RWPE2 (cell line): Measurements from ENCODE around the gene UBN2.
A peak's percentile ranks its signal among the peaks of the same experiment; 100 is the strongest.

Experiments used
- ATAC-seq: fragments of 200-7000 bp; cut with Tn5 transposase; 3 replicates; pipeline ENCODE4 v1.9.1; 2021; ENCODE audit warnings: low read depth
- DNase-seq: peaks from one replicate; pipeline ENCODE4 v3.0.0-alpha.2; 2020; ENCODE audit warnings: low spot score
- H3K27ac ChIP-seq: fragments of 450-650 bp; 2 replicates; pipeline ENCODE4 v1.5.1; 2017; ENCODE audit warnings: mild to moderate bottlenecking; ENCODE audit not compliant: poor library complexity, severe bottlenecking
- H3K27me3 ChIP-seq: fragments of 250-450 bp; sonication (Bioruptor Pico); 2 replicates; pipeline ENCODE4 v1.5.1; 2021; ENCODE audit warnings: mild to moderate bottlenecking, moderate library complexity; ENCODE audit not compliant: insufficient read depth, poor library complexity, severe bottlenecking
- H3K36me3 ChIP-seq: fragments of 250-450 bp; sonication (Bioruptor Pico); 2 replicates; pipeline ENCODE4 v1.5.1; 2020; ENCODE audit warnings: low read depth, mild to moderate bottlenecking, moderate library complexity
- H3K4me1 ChIP-seq: fragments of 250-450 bp; sonication (Bioruptor Pico); 2 replicates; pipeline ENCODE4 v1.5.1; 2021; ENCODE audit warnings: mild to moderate bottlenecking, moderate library complexity; ENCODE audit not compliant: insufficient read depth, poor library complexity, severe bottlenecking
- H3K4me3 ChIP-seq: fragments of 250-450 bp; sonication (Bioruptor Pico); 2 replicates; pipeline ENCODE4 v1.5.1; 2021; ENCODE audit warnings: mild to moderate bottlenecking, moderate library complexity; ENCODE audit not compliant: severe bottlenecking
- H3K9me3 ChIP-seq: fragments of 250-450 bp; sonication (Bioruptor Pico); 2 replicates; pipeline ENCODE4 v1.5.1; 2021; ENCODE audit warnings: mild to moderate bottlenecking, moderate library complexity; ENCODE audit not compliant: severe bottlenecking
- CTCF ChIP-seq: fragments of 450-650 bp; IDR thresholded peaks from one replicate; pipeline ENCODE4 v1.5.1; 2017; ENCODE audit warnings: mild to moderate bottlenecking, moderate library complexity; ENCODE audit not compliant: poor library complexity, severe bottlenecking

Gene UBN2

DNA sequence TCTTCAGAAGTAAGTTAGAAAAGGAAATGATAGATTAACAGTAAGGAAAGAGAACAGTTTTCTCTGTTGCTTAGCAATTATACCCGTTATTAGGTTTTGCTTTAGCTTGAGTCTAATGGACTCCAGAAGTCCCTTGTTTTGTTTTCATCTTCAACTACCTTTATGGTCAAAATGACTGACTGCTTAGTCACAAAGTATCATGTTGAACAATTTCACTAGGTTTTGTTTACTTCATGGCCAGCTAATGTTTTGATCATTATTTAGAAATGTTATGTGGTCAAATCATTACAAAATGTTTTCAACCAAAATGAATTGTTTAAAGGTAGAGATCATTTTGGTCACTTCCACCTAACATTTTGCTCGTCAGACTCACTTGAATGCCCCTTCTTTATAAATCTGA lies 1.9 kb downstream of the UBN2 start:
- no peaks in the 10 kb centered on the region for H3K9me3 ChIP-seq
- DNase-seq = no peak

GRCh38 chr7:139241258-139241657 lies 10.2 kb downstream of the UBN2 start:
- Histone ChIP-seq H3K27ac (no peak overlapping the region), H3K36me3 (peaks cover 66% of the 10 kb centered on the region), H3K27me3 (no peaks in the 10 kb centered on the region), H3K9me3 (no peaks in the 10 kb centered on the region), H3K4me1 (peaks cover 14% of the 10 kb centered on the region), H3K4me3 (no peak overlapping the region)
- no peak for ATAC-seq
- no peak for TF ChIP-seq CTCF
- no peak for DNase-seq

More for the DNA sequence above, 1.9 kb downstream of the UBN2 start:
- peak; percentile 43 for ATAC-seq
- H3K27me3 ChIP-seq = no peaks in the 10 kb centered on the region
- H3K4me1 ChIP-seq = peaks cover 5% of the 10 kb centered on the region
- H3K4me3 ChIP-seq = peak overlapping the region; percentile 99
- H3K27ac ChIP-seq = peak overlapping the region; percentile 40
- H3K36me3 ChIP-seq = peaks cover 20% of the 10 kb centered on the region
- no peak for TF ChIP-seq CTCF

GRCh38 chr7:139242741-139243281 lies 11.8 kb downstream of the UBN2 start:
- H3K9me3 ChIP-seq = no peaks in the 10 kb centered on the region
- peak; percentile 99 for ATAC-seq

DNA sequence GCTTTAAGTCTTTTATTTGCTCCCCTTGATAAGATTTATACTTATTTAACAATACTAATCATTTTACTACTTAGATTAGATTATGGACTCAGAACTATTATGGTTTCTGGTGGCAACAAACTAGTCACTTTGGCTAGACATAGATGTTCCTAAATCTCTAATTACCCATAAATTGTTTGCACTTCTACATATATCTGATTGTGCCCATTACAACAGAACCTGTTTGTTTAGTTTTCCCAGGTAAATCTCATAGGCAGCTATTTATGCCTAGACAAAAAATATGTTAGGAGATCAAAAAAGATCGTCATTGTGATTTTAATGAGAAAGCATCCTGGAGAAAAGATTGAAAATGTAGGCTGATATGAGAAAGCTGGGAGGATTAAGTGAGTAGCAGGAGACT lies 14.4 kb downstream of the UBN2 start:
- no peak overlapping the region for H3K27ac ChIP-seq
- H3K9me3 ChIP-seq = no peaks in the 10 kb centered on the region
- H3K36me3 ChIP-seq = peaks cover 55% of the 10 kb centered on the region
- H3K4me3 ChIP-seq = no peak overlapping the region
- DNase-seq = no peak
- no peaks in the 10 kb centered on the region for H3K27me3 ChIP-seq
- no peak for ATAC-seq
- H3K4me1 ChIP-seq = peaks cover 14% of the 10 kb centered on the region
- no peak for TF ChIP-seq CTCF

More at GRCh38 chr7:139242741-139243281, 11.8 kb downstream of the UBN2 start:
- H3K27me3 ChIP-seq = no peaks in the 10 kb centered on the region
- no peak for TF ChIP-seq CTCF
- no peak for DNase-seq
- peaks cover 14% of the 10 kb centered on the region for H3K4me1 ChIP-seq
- peak overlapping the region; percentile 16 for H3K27ac ChIP-seq
- peaks cover 58% of the 10 kb centered on the region for H3K36me3 ChIP-seq
- H3K4me3 ChIP-seq = no peak overlapping the region

DNA sequence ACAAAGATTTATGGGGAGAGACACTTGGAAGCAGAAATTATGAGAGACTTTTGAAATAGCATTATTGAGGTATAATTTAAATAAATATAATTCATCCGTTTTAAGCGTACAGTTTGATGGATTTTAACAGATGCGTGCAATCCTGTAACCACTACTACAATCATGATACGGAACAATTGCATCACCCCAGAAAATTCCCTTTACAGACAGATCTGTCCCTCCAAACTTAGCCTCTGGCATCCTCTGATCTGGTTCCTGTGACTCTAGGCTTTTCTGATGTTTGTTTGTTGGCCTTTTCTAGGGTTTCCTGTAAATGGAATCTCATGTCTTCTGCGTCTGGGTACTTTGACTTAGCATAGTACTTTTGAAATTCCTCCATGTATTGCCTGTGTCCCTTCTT lies 15.5 kb downstream of the UBN2 start:
- no peak for DNase-seq
- Histone ChIP-seq H3K4me3 (no peak overlapping the region), H3K36me3 (peaks cover 50% of the 10 kb centered on the region), H3K27me3 (no peaks in the 10 kb centered on the region), H3K4me1 (peaks cover 14% of the 10 kb centered on the region), H3K27ac (no peak overlapping the region), H3K9me3 (no peaks in the 10 kb centered on the region)
- TF ChIP-seq CTCF = no peak
- no peak for ATAC-seq
